ENCODE measurements around the gene GAS2L1.

DNA sequence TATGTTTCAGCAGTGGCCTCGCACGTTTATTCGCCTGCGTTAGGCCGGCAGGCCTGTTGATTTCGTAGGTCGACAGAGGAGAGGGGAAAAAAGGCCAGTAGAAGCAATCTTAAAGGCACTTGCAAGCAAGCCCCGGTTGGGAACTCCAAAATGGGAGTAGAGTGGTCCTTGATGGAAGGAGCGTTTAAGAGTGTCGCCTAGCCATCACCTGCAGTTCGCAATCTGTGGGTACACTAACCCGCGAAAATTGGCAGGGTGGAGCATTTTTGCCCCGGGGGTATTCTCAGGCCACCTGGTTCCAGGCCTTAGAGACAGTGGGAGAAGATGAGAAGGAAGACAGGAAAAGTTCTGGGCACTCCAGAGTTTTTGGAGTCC, 37.2 kb upstream of the GAS2L1 start:
- TF ChIP-seq POLR2A (IDR thresholded peaks at IDR 0.05; ENCODE audit: extremely low read depth, insufficient read length): no peak
- TF ChIP-seq, protein P1, sequence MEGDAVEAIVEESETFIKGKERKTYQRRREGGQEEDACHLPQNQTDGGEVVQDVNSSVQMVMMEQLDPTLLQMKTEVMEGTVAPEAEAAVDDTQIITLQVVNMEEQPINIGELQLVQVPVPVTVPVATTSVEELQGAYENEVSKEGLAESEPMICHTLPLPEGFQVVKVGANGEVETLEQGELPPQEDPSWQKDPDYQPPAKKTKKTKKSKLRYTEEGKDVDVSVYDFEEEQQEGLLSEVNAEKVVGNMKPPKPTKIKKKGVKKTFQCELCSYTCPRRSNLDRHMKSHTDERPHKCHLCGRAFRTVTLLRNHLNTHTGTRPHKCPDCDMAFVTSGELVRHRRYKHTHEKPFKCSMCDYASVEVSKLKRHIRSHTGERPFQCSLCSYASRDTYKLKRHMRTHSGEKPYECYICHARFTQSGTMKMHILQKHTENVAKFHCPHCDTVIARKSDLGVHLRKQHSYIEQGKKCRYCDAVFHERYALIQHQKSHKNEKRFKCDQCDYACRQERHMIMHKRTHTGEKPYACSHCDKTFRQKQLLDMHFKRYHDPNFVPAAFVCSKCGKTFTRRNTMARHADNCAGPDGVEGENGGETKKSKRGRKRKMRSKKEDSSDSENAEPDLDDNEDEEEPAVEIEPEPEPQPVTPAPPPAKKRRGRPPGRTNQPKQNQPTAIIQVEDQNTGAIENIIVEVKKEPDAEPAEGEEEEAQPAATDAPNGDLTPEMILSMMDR (IDR thresholded peaks at IDR 0.05; ENCODE audit: low read depth, low read length): no peak

Measured in NB4 (cell line).